GM12891 (cell line): ENCODE results near the gene ARSK.

Experiments used
- POLR2A ChIP-seq: IDR thresholded peaks from 2 replicates; pipeline ENCODE4 v1.6.1; 2011; ENCODE audit warnings: low read depth, low read length, control low read depth
- POLR2AphosphoS5 ChIP-seq: IDR thresholded peaks from 2 replicates; pipeline ENCODE4 v1.6.1; 2011; ENCODE audit warnings: low read depth, low read length, control low read depth
- SPI1 ChIP-seq: IDR thresholded peaks from 2 replicates; pipeline ENCODE4 v1.6.1; 2011; ENCODE audit warnings: low read depth, low read length, control low read depth
- TAF1 ChIP-seq: IDR thresholded peaks from 2 replicates; pipeline ENCODE4 v1.6.1; 2011; ENCODE audit warnings: low read depth, low read length, control low read depth

DNA sequence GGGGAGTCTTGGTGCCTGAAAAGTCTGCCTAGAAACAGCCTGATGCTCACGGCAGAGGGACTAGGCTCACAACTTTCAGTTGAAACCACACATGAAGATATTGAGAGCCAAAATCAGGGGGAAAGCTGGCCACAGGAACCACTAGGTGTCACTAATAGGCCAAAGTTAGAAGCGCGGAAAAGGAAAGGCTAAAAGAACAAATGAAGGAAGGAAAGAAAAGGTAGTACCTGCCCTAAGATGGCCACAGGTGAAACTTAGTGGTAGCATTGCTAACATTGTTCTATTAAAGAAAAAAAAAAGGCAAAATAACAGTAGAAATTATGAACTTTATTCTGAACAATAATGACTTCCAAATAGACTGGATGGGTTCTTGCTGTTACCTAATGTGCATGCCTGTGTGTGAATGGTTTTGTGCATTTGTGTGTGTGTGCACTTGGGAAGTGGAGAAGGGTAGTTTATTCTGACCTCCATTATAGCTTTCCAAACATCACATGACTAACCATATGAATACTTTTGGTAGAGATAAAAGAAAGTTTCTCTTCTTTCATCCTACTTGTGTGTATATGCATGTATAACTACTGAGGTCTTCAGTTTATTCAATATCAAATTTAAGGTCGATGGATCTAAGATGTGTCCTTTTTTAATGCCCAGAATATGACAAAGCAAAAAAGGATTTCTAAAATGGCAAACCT lies 89.6 kb downstream of the ARSK start:
- TF ChIP-seq TAF1 (no peak), POLR2AphosphoS5 (no peak), POLR2A (no peak), SPI1 (no peak)
